ENCODE measurements around the gene ATP6V0D1. TPM values are rescaled to one million over a fixed set of nuclear protein-coding genes. Genes with fewer than 3 reads are reported as not detected.

ATP6V0D1 gene
- polyA plus RNA-seq, 2 of the 4 experiments (the other 2 are of a cell fraction) = 45.7 to 103 TPM

GRCh38 chr16:67426950-67427349, 54.0 kb downstream of the ATP6V0D1 start:
- Histone ChIP-seq H3K27ac (no peak overlapping the region), H3K4me2 (no peak overlapping the region), H3K9me3 (no peaks in the 10 kb centered on the region), H3K4me3 (no peak overlapping the region), H3K4me1 (peaks cover 9% of the 10 kb centered on the region; the same call in 2 of the 3 replicates)
- FAIRE-seq (no peak), ATAC-seq (no peak), DNase-seq (ENCODE audit: low read depth in 1 of 2, low spot score in 1 of 2) (no peak)
- ChIA-PET CTCF (interaction anchor here (0.6 to 10.9 kb wide), 27 partner anchors 8 to 238 kb away, joined by 3 to 207 read pairs (median 7); partner anchors contain the start of genes ATP6V0D1, KCTD19, LRRC36 and ZDHHC1), POLR2A (no interaction called here)
- 51% methylated on average over 7 of the region's 7 CpGs for WGBS (ENCODE audit: missing lambda C conversion rate)
- TF ChIP-seq PHF8 (IDR thresholded peaks at IDR 0.05; ENCODE audit: borderline replicate concordance, low read depth) = no peak
- TF ChIP-seq BHLHE40 (IDR thresholded peaks at IDR 0.05; ENCODE audit: low read depth, low read length) = no peak
- TF ChIP-seq CHD4 (IDR thresholded peaks at IDR 0.05; ENCODE audit: borderline replicate concordance) = no peak
- TF ChIP-seq ZC3H11A (IDR thresholded peaks at IDR 0.05) = no peak
- no peak for TF ChIP-seq HDAC2 (IDR thresholded peaks at IDR 0.05)
- TF ChIP-seq RFX5 (IDR thresholded peaks at IDR 0.05) = no peak
- no peak for TF ChIP-seq FOXS1 (CRISPR knock-in tag; IDR thresholded peaks at IDR 0.05)
- TF ChIP-seq JUN (IDR thresholded peaks at IDR 0.05) = no peak
- TF ChIP-seq POLR2A (IDR thresholded peaks at IDR 0.05; ENCODE audit: low read length) = no peak
- TF ChIP-seq NFE2L2 (conservative IDR thresholded peaks at IDR 0.05; ENCODE audit: low read length) = no peak
- TF ChIP-seq HES2 (IDR thresholded peaks at IDR 0.05) = no peak
- TF ChIP-seq MAZ (IDR thresholded peaks at IDR 0.05; ENCODE audit: borderline replicate concordance, low read depth, low read length) = no peak
- no peak for TF ChIP-seq FOSB (CRISPR knock-in tag; IDR thresholded peaks at IDR 0.05)
- TF ChIP-seq HMGXB4 (CRISPR knock-in tag; IDR thresholded peaks at IDR 0.05; ENCODE audit: borderline replicate concordance) = no peak
- no peak for TF ChIP-seq SMC3 (IDR thresholded peaks at IDR 0.05)
- TF ChIP-seq RCOR1 (IDR thresholded peaks at IDR 0.05; ENCODE audit: low read depth, low read length) = no peak
- TF ChIP-seq RNF2 (IDR thresholded peaks at IDR 0.05; ENCODE audit: borderline replicate concordance, low read depth) = no peak

- DNase-seq (ENCODE audit: low read depth in 1 of 2, low spot score in 1 of 2) (no peak), ATAC-seq (no peak), FAIRE-seq (no peak)
- H3K4me1 ChIP-seq = 0 out of 3 replicates have a peak, but pooled peaks cover 3% of the 10 kb centered on the region
- 63% methylated on average over 5 of the region's 7 CpGs for WGBS (ENCODE audit: missing lambda C conversion rate)
- H3K9me3 ChIP-seq = no peaks in the 10 kb centered on the region
- POLR2A ChIA-PET = no interaction called here
- CTCF ChIA-PET = interaction anchor here (0.6 to 10.9 kb wide), 11 partner anchors 8 to 166 kb away, joined by 3 to 207 read pairs (median 13); partner anchors contain the start of genes ATP6V0D1, KCTD19, LRRC36 and ZDHHC1
- H3K27ac ChIP-seq = no peak overlapping the region
- no peak overlapping the region for H3K4me3 ChIP-seq
- no peak overlapping the region for H3K4me2 ChIP-seq
- TF ChIP-seq REST (IDR thresholded peaks at IDR 0.05) (no peak), EHMT2 (IDR thresholded peaks at IDR 0.05; ENCODE audit: low read depth) (no peak), ZC3H11A (IDR thresholded peaks at IDR 0.05) (no peak), RCOR1 (IDR thresholded peaks at IDR 0.05; ENCODE audit: low read depth, low read length) (no peak), RNF2 (IDR thresholded peaks at IDR 0.05; ENCODE audit: borderline replicate concordance, low read depth) (no peak), MAFK (IDR thresholded peaks at IDR 0.05; ENCODE audit: partially characterized antibody) (no peak), ZFP36 (IDR thresholded peaks at IDR 0.05; ENCODE audit: borderline replicate concordance, partially characterized antibody) (no peak), ZNF302 (CRISPR knock-in tag; IDR thresholded peaks at IDR 0.05) (no peak), CBX8 (IDR thresholded peaks at IDR 0.05) (no peak), MAZ (IDR thresholded peaks at IDR 0.05; ENCODE audit: borderline replicate concordance, low read depth, low read length) (no peak), POLR2AphosphoS2 (conservative IDR thresholded peaks at IDR 0.05; ENCODE audit: low read length) (no peak), BHLHE40 (IDR thresholded peaks at IDR 0.05; ENCODE audit: low read depth, low read length) (no peak), CHD2 (IDR thresholded peaks at IDR 0.05; ENCODE audit: low read length, partially characterized antibody) (no peak), TP53 (CRISPR knock-in tag; IDR thresholded peaks at IDR 0.05) (no peak), EHF (CRISPR knock-in tag; IDR thresholded peaks at IDR 0.05) (no peak), HOXA7 (CRISPR knock-in tag; IDR thresholded peaks at IDR 0.05) (no peak), ATOH8 (CRISPR knock-in tag; IDR thresholded peaks at IDR 0.05; ENCODE audit: low read depth) (no peak)
Measured at GRCh38 chr16:67426022-67426421, 54.9 kb downstream of the ATP6V0D1 start.
